GM12864 (cell line): ENCODE results near the gene SPOP.

Experiments
- DNase-seq: peaks from one replicate; pipeline ENCODE4 v3.0.0-alpha.2; 2011; ENCODE audit warnings: low read depth
- H3K4me3 ChIP-seq: 2 replicates; pipeline ENCODE4 v1.5.1; 2011; ENCODE audit warnings: mild to moderate bottlenecking, low read depth, low read length, control low read depth
- TF ChIP-seq, protein P1 (sequence below): IDR thresholded peaks from 2 replicates; pipeline ENCODE4 v1.5.1; 2011; ENCODE audit warnings: low read depth, mild to moderate bottlenecking, moderate library complexity, low read length, control low read depth, inconsistent platforms; ENCODE audit errors: missing control alignments

The SPOP gene

DNA sequence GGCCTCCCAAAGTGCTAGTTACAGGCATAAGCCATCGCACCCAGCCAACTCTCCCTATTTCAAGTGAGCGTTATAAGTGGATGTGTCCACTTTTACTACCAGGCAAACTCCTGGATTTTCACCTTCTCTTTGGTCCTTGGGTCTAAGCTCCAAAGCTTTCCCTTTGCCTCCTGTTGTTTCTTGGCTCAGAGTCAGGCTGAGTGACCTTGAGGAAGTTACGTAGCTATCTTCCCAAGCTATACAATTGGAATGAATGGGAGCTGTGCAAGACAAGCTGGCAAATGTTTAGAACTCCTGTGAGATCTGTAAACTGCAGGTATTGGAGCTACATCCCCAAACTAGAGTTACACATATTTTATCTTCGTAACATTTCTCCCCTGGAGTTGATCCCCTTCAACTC lies 81.9 kb downstream of the SPOP start:
- no peak overlapping the region for H3K4me3 ChIP-seq
- DNase-seq = no peak
- TF ChIP-seq, protein P1, sequence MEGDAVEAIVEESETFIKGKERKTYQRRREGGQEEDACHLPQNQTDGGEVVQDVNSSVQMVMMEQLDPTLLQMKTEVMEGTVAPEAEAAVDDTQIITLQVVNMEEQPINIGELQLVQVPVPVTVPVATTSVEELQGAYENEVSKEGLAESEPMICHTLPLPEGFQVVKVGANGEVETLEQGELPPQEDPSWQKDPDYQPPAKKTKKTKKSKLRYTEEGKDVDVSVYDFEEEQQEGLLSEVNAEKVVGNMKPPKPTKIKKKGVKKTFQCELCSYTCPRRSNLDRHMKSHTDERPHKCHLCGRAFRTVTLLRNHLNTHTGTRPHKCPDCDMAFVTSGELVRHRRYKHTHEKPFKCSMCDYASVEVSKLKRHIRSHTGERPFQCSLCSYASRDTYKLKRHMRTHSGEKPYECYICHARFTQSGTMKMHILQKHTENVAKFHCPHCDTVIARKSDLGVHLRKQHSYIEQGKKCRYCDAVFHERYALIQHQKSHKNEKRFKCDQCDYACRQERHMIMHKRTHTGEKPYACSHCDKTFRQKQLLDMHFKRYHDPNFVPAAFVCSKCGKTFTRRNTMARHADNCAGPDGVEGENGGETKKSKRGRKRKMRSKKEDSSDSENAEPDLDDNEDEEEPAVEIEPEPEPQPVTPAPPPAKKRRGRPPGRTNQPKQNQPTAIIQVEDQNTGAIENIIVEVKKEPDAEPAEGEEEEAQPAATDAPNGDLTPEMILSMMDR = no peak

DNA sequence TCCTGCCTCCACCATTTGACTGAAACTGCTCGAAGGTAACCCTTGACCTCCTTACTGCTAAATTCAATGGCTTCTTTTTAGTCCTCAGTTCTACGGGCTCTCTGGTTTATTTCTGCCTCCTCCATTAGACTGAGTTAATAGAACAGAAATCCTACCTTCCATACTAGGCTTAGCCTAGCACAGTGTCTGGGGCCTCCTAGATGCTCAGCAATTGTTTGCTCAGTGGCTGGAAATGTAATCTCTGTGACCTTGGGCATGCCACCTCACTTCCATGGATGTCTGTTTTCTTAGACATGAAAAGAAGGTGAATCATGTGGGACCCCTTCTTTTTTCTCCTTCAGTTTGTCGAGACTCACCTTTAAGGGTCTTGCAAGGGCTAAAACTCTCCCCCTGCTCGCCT lies 82.6 kb downstream of the SPOP start:
- DNase-seq = no peak
- no peak overlapping the region for H3K4me3 ChIP-seq
- TF ChIP-seq, protein P1 = no peak

DNA sequence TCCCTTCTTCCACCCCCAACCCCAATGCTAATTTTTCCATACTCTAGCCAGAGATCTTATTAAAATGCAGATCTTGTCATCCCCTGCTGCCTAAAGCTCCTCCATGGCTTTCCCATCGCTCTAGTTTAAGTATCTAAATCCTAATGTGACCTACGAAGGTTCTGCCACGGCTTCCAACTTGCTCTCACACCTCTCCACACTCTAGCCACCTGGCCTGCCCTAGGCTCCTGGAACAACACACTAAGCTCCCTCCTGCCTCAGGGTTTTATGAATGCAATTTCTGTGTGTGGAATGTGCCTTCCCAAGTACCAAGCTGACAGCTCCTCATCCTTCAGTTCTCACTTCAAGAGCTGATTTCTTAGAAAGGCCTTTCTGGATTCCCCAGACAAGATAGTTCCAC lies 85.6 kb downstream of the SPOP start:
- no peak for DNase-seq
- H3K4me3 ChIP-seq = no peak overlapping the region
- TF ChIP-seq, protein P1 = no peak

DNA sequence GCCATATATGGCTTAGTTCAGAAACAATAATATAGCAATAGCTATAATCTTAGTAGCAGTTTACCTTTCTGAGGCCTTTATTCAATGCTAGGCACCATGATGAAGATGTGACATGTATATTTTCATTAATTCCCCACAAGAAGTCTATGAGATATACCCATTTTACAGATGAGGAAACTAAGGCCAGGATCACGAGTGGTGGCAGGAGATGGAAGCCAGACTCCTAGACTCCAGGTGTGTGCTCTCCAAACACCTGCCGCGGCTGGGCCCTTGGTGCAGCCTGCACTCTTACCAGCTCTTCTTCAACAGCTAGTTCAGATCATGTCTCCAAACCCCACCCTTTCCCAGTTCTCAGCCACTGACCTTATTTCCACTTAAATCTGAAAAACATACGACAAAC lies 87.0 kb downstream of the SPOP start:
- TF ChIP-seq, protein P1 = no peak
- no peak for DNase-seq
- no peak overlapping the region for H3K4me3 ChIP-seq

DNA sequence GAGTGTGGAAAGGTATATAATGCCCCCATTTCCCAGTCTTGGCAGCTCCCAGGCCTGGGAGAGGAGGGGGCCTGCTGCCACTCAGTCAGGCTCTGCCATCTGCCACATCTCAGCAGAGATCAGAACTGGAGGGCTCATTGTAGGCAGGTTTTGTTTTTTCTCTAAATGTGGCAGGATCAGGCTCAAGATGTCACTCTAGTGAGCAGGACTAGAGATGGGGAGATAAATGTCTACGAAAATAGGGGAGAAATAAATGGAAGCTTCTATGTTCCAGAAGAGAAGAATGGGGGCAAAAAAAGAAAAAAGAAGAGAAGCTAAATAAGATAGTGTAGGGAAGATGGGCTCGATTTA lies 88.3 kb downstream of the SPOP start:
- no peak for DNase-seq
- TF ChIP-seq, protein P1 = no peak
- no peak overlapping the region for H3K4me3 ChIP-seq

DNA sequence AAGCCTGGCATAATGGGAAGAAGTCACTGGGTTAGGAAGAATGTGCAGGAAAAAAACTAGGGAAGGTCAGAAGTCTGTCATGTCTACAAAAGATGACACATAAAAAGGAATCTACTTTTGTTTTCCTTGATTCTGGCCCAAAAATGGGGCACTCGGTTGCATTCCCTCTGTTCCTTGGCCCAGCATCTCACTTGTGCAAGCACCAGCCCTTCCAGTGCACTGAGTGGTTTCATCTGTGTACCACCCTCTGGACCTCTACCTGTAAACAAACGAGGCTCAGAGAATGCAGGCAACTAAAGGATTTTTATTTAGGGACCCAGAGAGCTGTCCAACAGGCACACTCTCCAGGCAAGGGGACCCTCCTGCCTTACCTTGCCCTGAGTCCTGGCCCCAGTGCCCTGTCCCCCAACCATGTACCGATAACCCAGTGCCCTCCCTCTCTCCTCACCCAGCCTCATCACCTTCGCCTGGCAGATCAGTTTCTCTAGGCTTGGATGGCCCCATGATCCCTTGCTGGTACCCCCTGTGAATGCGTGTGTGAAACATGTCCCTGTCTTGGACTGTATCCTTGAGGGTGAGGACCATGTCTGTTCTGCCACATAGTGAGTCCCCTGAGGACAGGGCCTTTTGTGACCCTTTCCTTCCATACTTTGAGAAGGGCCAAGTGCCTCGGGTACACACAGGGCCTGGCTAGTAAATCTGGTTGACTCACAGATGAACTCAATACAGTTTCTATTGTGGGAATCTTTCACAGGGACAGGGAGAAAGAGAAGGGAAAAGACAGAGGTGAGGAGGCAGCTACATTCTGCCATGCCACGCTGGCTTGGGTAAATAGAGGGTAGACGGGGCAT lies 88.9 kb downstream of the SPOP start:
- H3K4me3 ChIP-seq = no peak overlapping the region
- TF ChIP-seq, protein P1 = no peak
- DNase-seq = no peak

DNA sequence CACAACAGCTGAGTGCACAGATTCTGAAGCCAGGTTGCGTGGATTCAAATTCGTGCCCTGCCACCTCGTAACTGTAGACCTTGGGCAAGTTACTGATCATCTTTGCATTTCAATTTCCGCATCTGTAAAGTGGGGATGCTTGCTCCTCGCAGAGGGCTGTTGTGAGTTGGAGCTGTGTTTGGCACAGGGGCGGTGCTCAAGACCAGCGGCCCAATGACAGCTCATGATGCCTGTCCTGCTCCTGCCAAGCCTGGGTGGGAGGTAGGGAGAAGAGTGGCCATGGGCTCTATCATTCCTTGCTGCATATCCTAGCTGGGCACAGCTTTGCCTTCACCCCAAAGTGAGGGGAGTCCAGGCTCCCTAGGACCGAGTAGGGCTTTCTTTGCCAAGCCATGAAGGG lies 89.6 kb downstream of the SPOP start:
- DNase-seq = no peak
- no peak overlapping the region for H3K4me3 ChIP-seq
- TF ChIP-seq, protein P1 = no peak
